Neural crest cell (in vitro differentiated cells): Measurements from ENCODE around the gene MROH9. TPM values are rescaled to one million over a fixed set of nuclear protein-coding genes. Genes with fewer than 3 reads are reported as not detected.

Source experiments
- DNase-seq: peaks from one replicate; pipeline ENCODE4 v3.0.0; 2021; ENCODE audit warnings: low read depth, mixed read lengths, low spot score
- H3K27ac Mint-ChIP-seq: one replicate; pipeline ENCODE4 v1.8.0; 2021; ENCODE audit warnings: mild to moderate bottlenecking, mixed read lengths; ENCODE audit not compliant: unreplicated experiment
- H3K27me3 Mint-ChIP-seq: 2 replicates; pipeline ENCODE4 v1.8.0; 2021; ENCODE audit warnings: low read depth, mild to moderate bottlenecking, mixed read lengths
- H3K36me3 Mint-ChIP-seq: 2 replicates; pipeline ENCODE4 v1.8.0; 2021; ENCODE audit warnings: low read depth, mild to moderate bottlenecking, mixed read lengths
- H3K4me1 Mint-ChIP-seq: 2 replicates; pipeline ENCODE4 v1.8.0; 2021; ENCODE audit warnings: mixed read lengths
- H3K4me3 Mint-ChIP-seq: one replicate; pipeline ENCODE4 v1.8.0; 2021; ENCODE audit warnings: mild to moderate bottlenecking, mixed read lengths
- H3K9me3 Mint-ChIP-seq: 2 replicates; pipeline ENCODE4 v1.8.0; 2021; ENCODE audit warnings: mixed read lengths
- CTCF ChIP-seq: fragments of 200-600 bp; sonication (generic); conservative IDR thresholded peaks from 2 replicates; pipeline ENCODE4 v1.5.0; 2021; ENCODE audit warnings: antibody characterized with exemption, mild to moderate bottlenecking
- microRNA-seq: library from miRNA; unstranded; fragments of <30 nt; microRNA quantifications from one replicate; pipeline ENCODE4, GENCODE V29; 2020
- total RNA-seq: library from RNA; stranded (reverse); gene quantifications from 2 replicates; pipeline ENCODE4 v1.2.1, GENCODE V29; 2021

Gene MROH9
- total RNA-seq, 1 donor from 2014 or later: not detected

DNA sequence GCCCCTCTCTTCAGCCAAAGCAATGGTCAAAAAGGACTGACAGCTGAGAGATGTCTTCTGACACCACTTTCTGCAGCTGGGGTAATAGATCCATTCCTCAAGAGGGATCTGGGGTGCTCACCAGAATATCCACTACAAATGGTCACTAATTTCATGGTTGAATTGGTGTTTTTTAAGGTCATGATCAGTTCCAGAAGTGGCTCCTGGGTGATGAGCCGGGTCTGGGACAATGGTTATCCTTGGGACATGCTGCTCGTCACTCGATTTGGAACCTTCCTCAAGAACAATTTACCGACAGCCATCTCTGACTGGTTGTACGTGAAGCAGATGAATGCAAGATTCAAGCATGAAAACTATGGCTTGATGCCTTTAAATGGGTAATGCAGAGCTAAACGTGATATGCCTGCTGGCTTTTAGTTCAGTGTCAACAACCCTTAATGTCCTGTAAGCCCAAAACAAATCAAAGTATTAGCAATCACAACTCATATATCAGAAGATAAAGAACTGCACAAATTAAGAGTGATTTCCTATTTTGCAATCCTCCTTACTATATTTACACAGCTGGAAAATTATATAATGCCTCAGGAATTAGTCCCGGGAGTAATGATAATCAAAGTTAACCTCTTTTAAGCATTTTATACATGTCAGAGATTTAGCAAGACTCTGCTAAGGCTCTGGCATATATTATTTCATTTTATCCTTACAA is 175.4 kb downstream of the MROH9 start:
- no peak for TF ChIP-seq CTCF

GRCh38 chr1:171112119-171112518 is 176.8 kb downstream of the MROH9 start:
- Mint-ChIP-seq H3K9me3 (no peaks in the 10 kb centered on the region), H3K27ac (no peak overlapping the region), H3K4me3 (no peak overlapping the region), H3K36me3 (no peaks in the 10 kb centered on the region), H3K4me1 (no peaks in the 10 kb centered on the region), H3K27me3 (peaks cover 2% of the 10 kb centered on the region)
- no peak for TF ChIP-seq CTCF
- no peak for DNase-seq

More for the DNA sequence above, 175.4 kb downstream of the MROH9 start:
- no peaks in the 10 kb centered on the region for H3K36me3 Mint-ChIP-seq
- no peaks in the 10 kb centered on the region for H3K27me3 Mint-ChIP-seq
- H3K4me1 Mint-ChIP-seq: no peaks in the 10 kb centered on the region
- H3K9me3 Mint-ChIP-seq: no peaks in the 10 kb centered on the region
- DNase-seq: no peak
- no peak overlapping the region for H3K4me3 Mint-ChIP-seq
- H3K27ac Mint-ChIP-seq: no peak overlapping the region

GRCh38 chr1:171113382-171113781 is 178.0 kb downstream of the MROH9 start:
- no peaks in the 10 kb centered on the region for H3K36me3 Mint-ChIP-seq
- H3K9me3 Mint-ChIP-seq: no peaks in the 10 kb centered on the region
- no peak overlapping the region for H3K27ac Mint-ChIP-seq
- DNase-seq: no peak
- no peak for TF ChIP-seq CTCF
- peaks cover 2% of the 10 kb centered on the region for H3K27me3 Mint-ChIP-seq
- H3K4me3 Mint-ChIP-seq: no peak overlapping the region
- no peaks in the 10 kb centered on the region for H3K4me1 Mint-ChIP-seq

Small RNAs within 50 kb of the gene (microRNA-seq; reads per million reads assigned to microRNA genes)
- gene MIR1295A (not detected), gene MIR1295B (not detected)

Other genes starting within 250 kb of the MROH9 start
- gene FMO3, start 155.4 kb downstream of the MROH9 start, total RNA-seq: not detected in 2 replicates
- not detected in 2 replicates for gene FMO2, start 249.8 kb downstream of the MROH9 start, total RNA-seq